ENCODE results near the gene RBM39.
A peak's percentile ranks its signal among the peaks of the same experiment; 100 is the strongest.
"Not testable (repeated sequence)": the region's sequence is repeated elsewhere in the genome, so short reads cannot be mapped to it uniquely, and the experiment has no call there.

Gene RBM39

DNA sequence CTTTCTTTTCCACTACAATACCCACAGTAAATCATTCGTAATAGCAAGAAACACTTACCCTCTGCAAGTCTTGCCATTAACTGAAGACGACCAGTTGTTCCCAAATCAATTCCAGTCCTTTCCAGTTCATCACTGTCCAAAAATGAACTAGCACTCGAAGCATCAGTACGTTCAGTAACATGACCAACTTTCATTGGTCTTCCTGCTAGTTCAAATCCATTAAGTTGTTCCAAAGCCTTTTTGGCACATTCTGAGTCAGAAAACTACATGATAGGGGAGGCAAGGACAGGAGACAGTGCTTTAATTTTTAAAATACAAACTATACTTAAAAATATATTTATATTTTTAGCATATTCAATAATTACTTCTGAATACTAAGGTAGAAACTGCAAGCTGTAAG, 27.9 kb downstream of the RBM39 start:
- TF ChIP-seq, protein P1, sequence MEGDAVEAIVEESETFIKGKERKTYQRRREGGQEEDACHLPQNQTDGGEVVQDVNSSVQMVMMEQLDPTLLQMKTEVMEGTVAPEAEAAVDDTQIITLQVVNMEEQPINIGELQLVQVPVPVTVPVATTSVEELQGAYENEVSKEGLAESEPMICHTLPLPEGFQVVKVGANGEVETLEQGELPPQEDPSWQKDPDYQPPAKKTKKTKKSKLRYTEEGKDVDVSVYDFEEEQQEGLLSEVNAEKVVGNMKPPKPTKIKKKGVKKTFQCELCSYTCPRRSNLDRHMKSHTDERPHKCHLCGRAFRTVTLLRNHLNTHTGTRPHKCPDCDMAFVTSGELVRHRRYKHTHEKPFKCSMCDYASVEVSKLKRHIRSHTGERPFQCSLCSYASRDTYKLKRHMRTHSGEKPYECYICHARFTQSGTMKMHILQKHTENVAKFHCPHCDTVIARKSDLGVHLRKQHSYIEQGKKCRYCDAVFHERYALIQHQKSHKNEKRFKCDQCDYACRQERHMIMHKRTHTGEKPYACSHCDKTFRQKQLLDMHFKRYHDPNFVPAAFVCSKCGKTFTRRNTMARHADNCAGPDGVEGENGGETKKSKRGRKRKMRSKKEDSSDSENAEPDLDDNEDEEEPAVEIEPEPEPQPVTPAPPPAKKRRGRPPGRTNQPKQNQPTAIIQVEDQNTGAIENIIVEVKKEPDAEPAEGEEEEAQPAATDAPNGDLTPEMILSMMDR (IDR thresholded peaks at IDR 0.05; ENCODE audit: insufficient read depth, missing control alignments): no peak
- no peak for FAIRE-seq

DNA sequence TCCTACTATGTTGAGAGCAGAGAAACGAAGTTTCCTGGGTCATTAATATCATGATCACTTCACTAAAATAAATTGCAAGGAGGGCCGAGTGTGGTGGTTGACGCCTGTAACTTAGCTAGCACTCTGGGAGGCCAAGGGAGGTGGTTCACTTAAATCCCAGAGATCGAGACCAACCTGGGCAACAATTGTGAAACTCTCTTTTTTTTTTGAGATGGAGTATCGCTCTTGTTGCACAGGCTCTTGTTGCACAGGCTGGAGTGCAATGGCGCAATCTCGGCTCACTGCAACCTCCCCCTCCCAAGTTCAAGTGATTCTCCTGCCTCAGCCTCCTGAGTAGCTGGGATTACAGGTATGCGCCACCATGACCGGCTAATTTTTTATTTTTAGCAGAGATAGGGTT, 28.9 kb downstream of the RBM39 start:
- not testable (repeated sequence) for DNase-seq (ENCODE audit: insufficient read length, low spot score); FAIRE-seq

More for the DNA sequence above, 27.9 kb downstream of the RBM39 start:
- DNase-seq (ENCODE audit: insufficient read length, low spot score): no peak

DNA sequence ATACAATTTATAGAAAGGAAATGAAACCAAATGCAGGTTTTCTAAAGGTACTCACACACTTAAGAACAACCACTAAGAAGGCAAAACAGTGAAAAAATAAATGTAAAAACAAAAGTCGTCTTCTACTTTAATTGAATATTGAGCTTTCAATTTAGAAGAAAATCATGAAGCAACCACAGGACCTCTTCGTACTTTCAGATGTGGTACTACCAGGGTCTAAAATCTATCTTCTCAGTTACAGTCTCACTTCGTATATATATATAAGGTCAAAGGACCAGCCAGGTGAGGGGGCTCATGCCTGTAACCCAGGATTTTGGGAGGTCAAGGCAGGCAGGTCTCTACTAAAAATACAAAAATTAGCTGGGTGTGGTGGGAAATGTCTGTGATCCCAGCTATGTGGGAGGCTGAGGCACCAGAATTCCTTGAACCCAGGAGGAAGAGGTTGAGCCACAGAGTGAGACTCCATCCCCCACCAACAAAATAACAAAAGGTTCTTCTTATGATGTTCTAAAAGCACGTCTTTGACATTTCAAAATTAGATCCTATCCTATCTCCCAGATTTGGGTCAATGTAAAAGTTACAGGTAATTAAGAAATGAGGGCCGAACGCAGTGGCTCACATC, 30.4 kb downstream of the RBM39 start:
- FAIRE-seq (no peak), DNase-seq (ENCODE audit: insufficient read length, low spot score) (no peak)
- TF ChIP-seq, protein P1 (IDR thresholded peaks at IDR 0.05; ENCODE audit: insufficient read depth, missing control alignments): no peak

DNA sequence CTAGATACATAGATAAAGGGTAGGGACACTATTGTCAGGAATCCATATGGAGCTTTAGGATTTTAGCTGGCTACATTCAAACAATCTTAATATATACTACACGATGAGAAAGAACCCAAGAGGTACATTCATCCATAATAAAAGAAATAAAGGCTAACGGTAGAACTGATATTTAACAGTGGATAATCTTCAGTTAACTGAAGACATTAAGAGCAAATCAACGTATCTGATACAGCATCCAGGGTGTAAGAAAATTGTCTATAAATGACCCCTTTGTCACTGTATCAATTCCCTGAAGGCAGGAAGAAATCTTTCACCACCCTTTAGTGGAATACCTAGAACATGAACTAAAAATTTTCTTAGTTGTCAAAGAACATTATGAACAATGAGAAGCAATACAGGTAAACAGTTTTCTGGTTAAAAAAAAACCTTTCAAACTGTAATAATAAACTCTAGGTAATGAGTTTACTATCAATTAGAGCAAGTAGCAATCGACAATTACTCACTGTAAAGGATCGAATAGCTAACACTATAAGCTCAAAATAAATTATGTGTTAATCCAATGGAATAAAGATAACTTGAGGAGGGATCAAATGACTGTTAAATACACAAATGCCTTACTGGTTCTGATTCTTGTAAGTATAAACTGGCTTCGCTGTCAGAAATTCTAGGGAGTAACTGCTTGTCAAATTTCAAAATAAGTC, 31.0 kb downstream of the RBM39 start:
- TF ChIP-seq, protein P1 (IDR thresholded peaks at IDR 0.05; ENCODE audit: insufficient read depth, missing control alignments): no peak
- no peak for FAIRE-seq

DNA sequence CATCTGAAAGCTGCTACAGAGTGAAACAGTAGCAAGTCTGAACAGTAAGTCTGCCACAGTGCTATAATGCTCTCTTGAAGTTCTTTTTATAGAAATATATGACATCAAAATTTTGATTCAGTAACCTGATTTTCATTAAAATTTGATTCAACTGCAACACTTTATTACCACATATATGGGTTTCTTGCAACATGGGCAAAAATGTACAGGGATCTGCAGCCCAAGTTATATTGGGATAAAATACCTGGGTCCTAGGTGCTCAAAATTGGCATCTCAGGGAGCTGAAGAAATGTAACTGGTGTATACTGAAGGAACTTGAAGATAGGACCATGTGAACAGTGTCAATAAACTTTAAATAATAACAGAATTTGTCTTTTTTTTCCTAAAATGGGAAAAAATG, 32.0 kb downstream of the RBM39 start:
- TF ChIP-seq, protein P1 (IDR thresholded peaks at IDR 0.05; ENCODE audit: insufficient read depth, missing control alignments): no peak

More for the DNA sequence above, 31.0 kb downstream of the RBM39 start:
- no peak for DNase-seq (ENCODE audit: insufficient read length, low spot score)

DNA sequence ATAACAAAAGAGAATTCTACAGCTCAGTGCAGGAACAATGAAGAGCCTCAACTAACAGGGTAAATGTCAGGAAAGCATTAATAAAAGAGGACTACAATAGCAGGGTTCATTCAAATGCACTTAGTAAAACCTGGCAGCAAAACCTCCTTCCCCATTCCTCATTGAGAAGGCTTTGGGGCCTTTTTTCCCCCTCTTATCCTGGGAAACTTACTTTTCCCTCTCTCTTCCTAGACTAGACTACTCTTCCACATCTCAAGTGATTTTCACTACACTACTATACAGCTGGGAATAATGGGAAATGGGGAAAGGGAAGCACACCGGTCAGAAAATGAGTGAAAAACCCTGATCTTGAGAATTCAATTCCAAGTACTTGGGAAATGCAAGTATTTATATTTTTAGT, 32.8 kb downstream of the RBM39 start:
- no peak for FAIRE-seq
- TF ChIP-seq, protein P1 (IDR thresholded peaks at IDR 0.05; ENCODE audit: insufficient read depth, missing control alignments): no peak

More for the DNA sequence above, 32.0 kb downstream of the RBM39 start:
- no peak for DNase-seq (ENCODE audit: insufficient read length, low spot score)
- FAIRE-seq: no peak

DNA sequence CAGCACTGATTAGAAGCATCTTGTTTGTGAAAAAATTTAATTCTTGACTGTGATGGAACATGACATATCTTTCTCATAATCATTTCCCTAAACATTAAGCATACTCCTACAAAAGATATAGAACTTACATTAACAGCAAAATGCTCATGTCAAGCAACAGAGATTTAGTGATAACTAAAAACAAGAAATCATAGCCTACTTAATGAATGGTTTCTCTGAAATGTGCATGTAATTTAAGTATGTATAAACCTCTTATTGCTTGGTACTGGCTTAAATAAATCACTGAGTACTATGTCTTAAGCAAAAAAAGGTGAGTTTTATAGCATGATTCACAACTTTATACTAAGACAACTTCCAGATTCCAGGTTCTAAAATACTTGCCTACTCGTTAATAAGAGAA, 33.6 kb downstream of the RBM39 start:
- DNase-seq (ENCODE audit: insufficient read length, low spot score): no peak
- TF ChIP-seq, protein P1 (IDR thresholded peaks at IDR 0.05; ENCODE audit: insufficient read depth, missing control alignments): no peak
- peak; percentile 74 for FAIRE-seq

More for the DNA sequence above, 32.8 kb downstream of the RBM39 start:
- DNase-seq (ENCODE audit: insufficient read length, low spot score): no peak

DNA sequence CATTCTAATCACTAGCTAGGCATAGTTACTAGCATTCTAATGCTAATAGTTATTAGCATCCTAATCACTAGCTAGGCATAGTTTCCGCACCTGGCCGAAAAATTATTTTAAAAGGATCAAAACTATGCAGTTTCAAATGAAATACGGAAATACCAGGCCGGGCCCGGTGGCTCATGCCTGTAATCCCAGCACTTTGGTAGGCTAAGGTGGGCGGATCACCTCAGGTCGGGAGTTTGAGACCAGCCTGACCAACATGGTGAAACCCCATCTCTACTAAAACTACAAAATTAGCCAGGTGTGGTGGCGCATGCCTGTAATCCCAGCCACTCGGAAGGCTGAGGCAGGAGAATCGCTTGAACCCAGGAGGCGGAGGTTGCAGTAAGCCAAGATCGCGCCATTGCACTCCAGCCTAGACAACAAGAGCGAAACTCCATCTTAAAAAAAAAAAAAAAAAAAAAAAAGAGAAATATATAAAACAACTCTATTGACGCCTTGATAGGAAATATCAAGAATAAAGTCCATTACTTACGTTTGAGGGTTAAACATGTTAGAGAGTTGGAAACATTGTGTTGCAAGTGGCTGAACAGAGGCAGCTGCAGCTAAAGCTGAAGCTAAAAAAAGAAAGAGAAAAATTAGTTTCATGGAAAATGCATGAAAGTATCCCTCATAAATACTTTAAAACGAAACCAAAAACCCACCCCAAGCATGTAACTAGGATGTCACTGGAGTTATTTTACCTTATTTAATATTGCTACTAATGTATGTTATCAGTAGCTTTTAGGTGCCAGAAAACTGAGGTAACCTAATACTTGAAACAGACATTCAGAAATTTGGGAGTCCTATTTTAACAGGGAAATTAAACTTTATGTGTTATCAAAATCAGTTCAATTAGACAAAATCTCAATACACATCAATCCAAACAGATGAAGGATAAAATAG, 35.2 kb downstream of the RBM39 start:
- not testable (repeated sequence) for DNase-seq (ENCODE audit: insufficient read length, low spot score); FAIRE-seq

DNA sequence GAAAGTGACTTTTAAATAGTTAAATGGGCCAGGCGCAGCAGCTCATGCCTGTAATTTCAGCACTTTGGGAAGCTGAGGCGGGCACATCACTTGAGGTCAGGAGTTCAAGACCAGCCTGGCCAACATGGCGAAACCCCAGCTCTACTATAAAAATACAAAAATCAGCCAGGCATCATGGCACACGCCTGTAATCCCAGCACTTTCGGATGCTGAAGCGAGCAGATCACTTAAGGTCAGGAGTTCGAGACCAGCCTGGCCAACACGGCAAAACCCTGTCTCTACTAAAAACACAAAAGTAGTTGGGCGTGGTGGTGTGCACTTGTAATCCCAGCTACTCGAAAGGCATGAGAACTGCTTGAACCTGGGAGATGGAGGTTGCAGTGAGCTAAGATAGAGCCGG, 36.2 kb downstream of the RBM39 start:
- DNase-seq (ENCODE audit: insufficient read length, low spot score); FAIRE-seq: not testable (repeated sequence)
